HEK293 (cell line): ENCODE measurements around the gene MAP4K4.

ENCODE experiments used
- CTCF ChIA-PET: fragments of 350-600 bp; formaldehyde crosslinking; extraction: SDS; loops from one replicate; lab custom pipeline; 2021; ENCODE audit warnings: antibody characterized with exemption; lab: Yijun Ruan, JAX
- POLR2A ChIA-PET: fragments of 300-600 bp; formaldehyde crosslinking; extraction: SDS; loops from one replicate; lab custom pipeline; 2020; ENCODE audit warnings: antibody characterized with exemption, inconsistent platforms; lab: Yijun Ruan, JAX
- H3K27ac ChIP-seq: fragments of 200-500 bp; sonication (Bioruptor generic); 2 replicates; pipeline ENCODE4 v1.5.1; 2014; ENCODE audit warnings: low read depth, low read length, control low read depth, inconsistent platforms; ENCODE audit errors: extremely low read depth
- H3K36me3 ChIP-seq, 2 experiments: fragments of 200-500 bp in 1 of 2; sonication (Bioruptor generic) in 1 of 2; 1 replicate in 1 of 2; 2 replicates in 1 of 2; pipeline ENCODE4 v1.5.1; 2014 to 2017; ENCODE audit warnings: inconsistent platforms in 2 of 2, low read length in 2 of 2; ENCODE audit not compliant: control insufficient read depth in 2 of 2, insufficient read depth in 1 of 2
- H3K4me1 ChIP-seq: fragments of 200-500 bp; sonication (Bioruptor generic); 2 replicates; pipeline ENCODE4 v1.5.1; 2014; ENCODE audit warnings: mild to moderate bottlenecking, low read length, inconsistent platforms; ENCODE audit not compliant: control insufficient read depth, insufficient read depth
- H3K4me3 ChIP-seq: 2 replicates; pipeline ENCODE4 v1.5.1; 2011; ENCODE audit warnings: low read depth, mild to moderate bottlenecking, control low read depth, low read length, moderate library complexity
- H3K9me3 ChIP-seq: fragments of 200-500 bp; sonication (Bioruptor generic); 2 replicates; pipeline ENCODE4 v1.5.1; 2014; ENCODE audit warnings: low read depth, low read length, inconsistent platforms; ENCODE audit not compliant: control insufficient read depth, insufficient read depth
- OSR2 ChIP-seq: fragments of 450-650 bp; formaldehyde crosslinking; IDR thresholded peaks from 2 replicates; pipeline ENCODE4 v1.5.1; 2016; ENCODE audit warnings: missing biosample characterization, missing genetic modification characterization
- ZBTB17 ChIP-seq: fragments of 450-650 bp; formaldehyde crosslinking; IDR thresholded peaks from 2 replicates; pipeline ENCODE4 v1.5.1; 2016; ENCODE audit warnings: missing biosample characterization, missing genetic modification characterization
- ZBTB7A ChIP-seq: fragments of 450-650 bp; formaldehyde crosslinking; IDR thresholded peaks from 2 replicates; pipeline ENCODE4 v1.5.1; 2016; ENCODE audit warnings: low read depth, missing biosample characterization, missing genetic modification characterization
- ZFP69B ChIP-seq: fragments of 450-650 bp; formaldehyde crosslinking; IDR thresholded peaks from 2 replicates; pipeline ENCODE4 v1.5.1; 2016; ENCODE audit warnings: missing biosample characterization, missing genetic modification characterization
- ZNF2 ChIP-seq: fragments of 450-650 bp; formaldehyde crosslinking; IDR thresholded peaks from 2 replicates; pipeline ENCODE4 v1.5.1; 2016; ENCODE audit warnings: missing biosample characterization, missing genetic modification characterization
- ZNF48 ChIP-seq: fragments of 450-650 bp; formaldehyde crosslinking; IDR thresholded peaks from 2 replicates; pipeline ENCODE4 v1.5.1; 2016; ENCODE audit warnings: missing biosample characterization, missing genetic modification characterization
- ZNF596 ChIP-seq: fragments of 450-650 bp; IDR thresholded peaks from 2 replicates; pipeline ENCODE4 v1.5.0; 2018; ENCODE audit warnings: missing biosample characterization, mild to moderate bottlenecking, missing genetic modification characterization, moderate library complexity
- ZNF707 ChIP-seq: fragments of 450-650 bp; formaldehyde crosslinking; IDR thresholded peaks from 2 replicates; pipeline ENCODE4 v1.5.1; 2016; ENCODE audit warnings: missing biosample characterization, missing genetic modification characterization
- TF ChIP-seq, protein P1 (sequence below): fragments of 450-650 bp; formaldehyde crosslinking; IDR thresholded peaks from 2 replicates; pipeline ENCODE4 v1.5.1; 2016; ENCODE audit warnings: missing biosample characterization, missing genetic modification characterization, borderline replicate concordance
- TF ChIP-seq, protein P2 (sequence below): fragments of 450-650 bp; formaldehyde crosslinking; optimal IDR thresholded peaks from 2 replicates; pipeline ENCODE3; 2016; ENCODE audit warnings: missing biosample characterization, mild to moderate bottlenecking, missing genetic modification characterization
- TF ChIP-seq, protein P3 (sequence below): fragments of 450-650 bp; formaldehyde crosslinking; IDR thresholded peaks from 2 replicates; pipeline ENCODE4 v1.5.1; 2016; ENCODE audit warnings: missing biosample characterization, missing genetic modification characterization
- TF ChIP-seq, protein P4 (sequence below): fragments of 450-650 bp; formaldehyde crosslinking; IDR thresholded peaks from 2 replicates; pipeline ENCODE4 v1.5.1; 2017; ENCODE audit warnings: missing biosample characterization, mild to moderate bottlenecking, missing genetic modification characterization, moderate library complexity
- TF ChIP-seq, protein P5 (sequence below): fragments of 450-650 bp; IDR thresholded peaks from 2 replicates; pipeline ENCODE4 v1.5.1; 2018; ENCODE audit warnings: missing biosample characterization, mild to moderate bottlenecking, missing genetic modification characterization

Gene MAP4K4

DNA sequence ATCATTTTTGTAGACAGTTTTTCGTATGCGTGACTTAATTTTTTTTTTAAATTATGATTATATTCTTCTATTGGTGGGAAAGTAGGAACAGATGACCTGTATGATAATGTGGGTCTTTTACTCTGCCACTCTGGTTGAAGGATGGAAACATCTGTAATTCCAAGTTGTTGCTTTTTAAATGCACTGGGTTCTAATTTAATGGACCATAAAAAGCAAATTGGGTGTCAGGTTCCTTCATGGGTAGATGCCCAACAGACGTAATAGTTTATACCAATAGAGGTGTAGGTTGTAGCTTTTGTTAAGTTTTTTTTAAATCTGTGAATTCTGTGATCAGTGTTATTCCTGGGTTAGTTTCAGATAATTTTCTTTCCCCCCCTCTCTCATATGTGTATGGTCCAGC is 117.6 kb downstream of the MAP4K4 start:
- POLR2A ChIA-PET = no interaction called here

More for the DNA sequence above, 117.6 kb downstream of the MAP4K4 start:
- Histone ChIP-seq H3K9me3 (no peaks in the 10 kb centered on the region), H3K4me3 (no peak overlapping the region), H3K36me3 (no peaks in the 10 kb centered on the region), H3K27ac (no peak overlapping the region), H3K4me1 (peaks cover 11% of the 10 kb centered on the region)
- CTCF ChIA-PET = no interaction called here
- TF ChIP-seq ZBTB7A (tag by site-specific recombination) = no peak
- TF ChIP-seq ZNF48 = no peak
- TF ChIP-seq, protein P1, sequence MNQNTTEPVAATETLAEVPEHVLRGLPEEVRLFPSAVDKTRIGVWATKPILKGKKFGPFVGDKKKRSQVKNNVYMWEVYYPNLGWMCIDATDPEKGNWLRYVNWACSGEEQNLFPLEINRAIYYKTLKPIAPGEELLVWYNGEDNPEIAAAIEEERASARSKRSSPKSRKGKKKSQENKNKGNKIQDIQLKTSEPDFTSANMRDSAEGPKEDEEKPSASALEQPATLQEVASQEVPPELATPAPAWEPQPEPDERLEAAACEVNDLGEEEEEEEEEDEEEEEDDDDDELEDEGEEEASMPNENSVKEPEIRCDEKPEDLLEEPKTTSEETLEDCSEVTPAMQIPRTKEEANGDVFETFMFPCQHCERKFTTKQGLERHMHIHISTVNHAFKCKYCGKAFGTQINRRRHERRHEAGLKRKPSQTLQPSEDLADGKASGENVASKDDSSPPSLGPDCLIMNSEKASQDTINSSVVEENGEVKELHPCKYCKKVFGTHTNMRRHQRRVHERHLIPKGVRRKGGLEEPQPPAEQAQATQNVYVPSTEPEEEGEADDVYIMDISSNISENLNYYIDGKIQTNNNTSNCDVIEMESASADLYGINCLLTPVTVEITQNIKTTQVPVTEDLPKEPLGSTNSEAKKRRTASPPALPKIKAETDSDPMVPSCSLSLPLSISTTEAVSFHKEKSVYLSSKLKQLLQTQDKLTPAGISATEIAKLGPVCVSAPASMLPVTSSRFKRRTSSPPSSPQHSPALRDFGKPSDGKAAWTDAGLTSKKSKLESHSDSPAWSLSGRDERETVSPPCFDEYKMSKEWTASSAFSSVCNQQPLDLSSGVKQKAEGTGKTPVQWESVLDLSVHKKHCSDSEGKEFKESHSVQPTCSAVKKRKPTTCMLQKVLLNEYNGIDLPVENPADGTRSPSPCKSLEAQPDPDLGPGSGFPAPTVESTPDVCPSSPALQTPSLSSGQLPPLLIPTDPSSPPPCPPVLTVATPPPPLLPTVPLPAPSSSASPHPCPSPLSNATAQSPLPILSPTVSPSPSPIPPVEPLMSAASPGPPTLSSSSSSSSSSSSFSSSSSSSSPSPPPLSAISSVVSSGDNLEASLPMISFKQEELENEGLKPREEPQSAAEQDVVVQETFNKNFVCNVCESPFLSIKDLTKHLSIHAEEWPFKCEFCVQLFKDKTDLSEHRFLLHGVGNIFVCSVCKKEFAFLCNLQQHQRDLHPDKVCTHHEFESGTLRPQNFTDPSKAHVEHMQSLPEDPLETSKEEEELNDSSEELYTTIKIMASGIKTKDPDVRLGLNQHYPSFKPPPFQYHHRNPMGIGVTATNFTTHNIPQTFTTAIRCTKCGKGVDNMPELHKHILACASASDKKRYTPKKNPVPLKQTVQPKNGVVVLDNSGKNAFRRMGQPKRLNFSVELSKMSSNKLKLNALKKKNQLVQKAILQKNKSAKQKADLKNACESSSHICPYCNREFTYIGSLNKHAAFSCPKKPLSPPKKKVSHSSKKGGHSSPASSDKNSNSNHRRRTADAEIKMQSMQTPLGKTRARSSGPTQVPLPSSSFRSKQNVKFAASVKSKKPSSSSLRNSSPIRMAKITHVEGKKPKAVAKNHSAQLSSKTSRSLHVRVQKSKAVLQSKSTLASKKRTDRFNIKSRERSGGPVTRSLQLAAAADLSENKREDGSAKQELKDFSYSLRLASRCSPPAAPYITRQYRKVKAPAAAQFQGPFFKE (tag by site-specific recombination) = no peak
- no peak for TF ChIP-seq OSR2 (tag by site-specific recombination)
- TF ChIP-seq, protein P2, sequence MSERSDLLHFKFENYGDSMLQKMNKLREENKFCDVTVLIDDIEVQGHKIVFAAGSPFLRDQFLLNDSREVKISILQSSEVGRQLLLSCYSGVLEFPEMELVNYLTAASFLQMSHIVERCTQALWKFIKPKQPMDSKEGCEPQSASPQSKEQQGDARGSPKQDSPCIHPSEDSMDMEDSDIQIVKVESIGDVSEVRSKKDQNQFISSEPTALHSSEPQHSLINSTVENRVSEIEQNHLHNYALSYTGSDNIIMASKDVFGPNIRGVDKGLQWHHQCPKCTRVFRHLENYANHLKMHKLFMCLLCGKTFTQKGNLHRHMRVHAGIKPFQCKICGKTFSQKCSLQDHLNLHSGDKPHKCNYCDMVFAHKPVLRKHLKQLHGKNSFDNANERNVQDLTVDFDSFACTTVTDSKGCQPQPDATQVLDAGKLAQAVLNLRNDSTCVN (tag by site-specific recombination) = no peak
- TF ChIP-seq, protein P3, sequence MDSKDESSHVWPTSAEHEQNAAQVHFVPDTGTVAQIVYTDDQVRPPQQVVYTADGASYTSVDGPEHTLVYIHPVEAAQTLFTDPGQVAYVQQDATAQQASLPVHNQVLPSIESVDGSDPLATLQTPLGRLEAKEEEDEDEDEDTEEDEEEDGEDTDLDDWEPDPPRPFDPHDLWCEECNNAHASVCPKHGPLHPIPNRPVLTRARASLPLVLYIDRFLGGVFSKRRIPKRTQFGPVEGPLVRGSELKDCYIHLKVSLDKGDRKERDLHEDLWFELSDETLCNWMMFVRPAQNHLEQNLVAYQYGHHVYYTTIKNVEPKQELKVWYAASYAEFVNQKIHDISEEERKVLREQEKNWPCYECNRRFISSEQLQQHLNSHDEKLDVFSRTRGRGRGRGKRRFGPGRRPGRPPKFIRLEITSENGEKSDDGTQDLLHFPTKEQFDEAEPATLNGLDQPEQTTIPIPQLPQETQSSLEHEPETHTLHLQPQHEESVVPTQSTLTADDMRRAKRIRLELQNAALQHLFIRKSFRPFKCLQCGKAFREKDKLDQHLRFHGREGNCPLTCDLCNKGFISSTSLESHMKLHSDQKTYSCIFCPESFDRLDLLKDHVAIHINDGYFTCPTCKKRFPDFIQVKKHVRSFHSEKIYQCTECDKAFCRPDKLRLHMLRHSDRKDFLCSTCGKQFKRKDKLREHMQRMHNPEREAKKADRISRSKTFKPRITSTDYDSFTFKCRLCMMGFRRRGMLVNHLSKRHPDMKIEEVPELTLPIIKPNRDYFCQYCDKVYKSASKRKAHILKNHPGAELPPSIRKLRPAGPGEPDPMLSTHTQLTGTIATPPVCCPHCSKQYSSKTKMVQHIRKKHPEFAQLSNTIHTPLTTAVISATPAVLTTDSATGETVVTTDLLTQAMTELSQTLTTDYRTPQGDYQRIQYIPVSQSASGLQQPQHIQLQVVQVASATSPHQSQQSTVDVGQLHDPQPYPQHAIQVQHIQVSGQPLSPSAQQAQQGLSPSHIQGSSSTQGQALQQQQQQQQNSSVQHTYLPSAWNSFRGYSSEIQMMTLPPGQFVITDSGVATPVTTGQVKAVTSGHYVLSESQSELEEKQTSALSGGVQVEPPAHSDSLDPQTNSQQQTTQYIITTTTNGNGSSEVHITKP (tag by site-specific recombination) = peak; percentile 65
- peak; percentile 33; the same call in 1 of the 2 replicates for TF ChIP-seq ZBTB17 (tag by site-specific recombination)
- TF ChIP-seq, protein P4, sequence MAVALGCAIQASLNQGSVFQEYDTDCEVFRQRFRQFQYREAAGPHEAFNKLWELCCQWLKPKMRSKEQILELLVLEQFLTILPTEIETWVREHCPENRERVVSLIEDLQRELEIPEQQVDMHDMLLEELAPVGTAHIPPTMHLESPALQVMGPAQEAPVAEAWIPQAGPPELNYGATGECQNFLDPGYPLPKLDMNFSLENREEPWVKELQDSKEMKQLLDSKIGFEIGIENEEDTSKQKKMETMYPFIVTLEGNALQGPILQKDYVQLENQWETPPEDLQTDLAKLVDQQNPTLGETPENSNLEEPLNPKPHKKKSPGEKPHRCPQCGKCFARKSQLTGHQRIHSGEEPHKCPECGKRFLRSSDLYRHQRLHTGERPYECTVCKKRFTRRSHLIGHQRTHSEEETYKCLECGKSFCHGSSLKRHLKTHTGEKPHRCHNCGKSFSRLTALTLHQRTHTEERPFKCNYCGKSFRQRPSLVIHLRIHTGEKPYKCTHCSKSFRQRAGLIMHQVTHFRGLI (tag by site-specific recombination) = no peak
- TF ChIP-seq ZNF596 (tag by site-specific recombination) = peak; percentile 62; the same call in 1 of the 2 replicates
- TF ChIP-seq ZNF707 (tag by site-specific recombination) = no peak
- TF ChIP-seq ZFP69B (tag by site-specific recombination) = no peak
- TF ChIP-seq, protein P5, sequence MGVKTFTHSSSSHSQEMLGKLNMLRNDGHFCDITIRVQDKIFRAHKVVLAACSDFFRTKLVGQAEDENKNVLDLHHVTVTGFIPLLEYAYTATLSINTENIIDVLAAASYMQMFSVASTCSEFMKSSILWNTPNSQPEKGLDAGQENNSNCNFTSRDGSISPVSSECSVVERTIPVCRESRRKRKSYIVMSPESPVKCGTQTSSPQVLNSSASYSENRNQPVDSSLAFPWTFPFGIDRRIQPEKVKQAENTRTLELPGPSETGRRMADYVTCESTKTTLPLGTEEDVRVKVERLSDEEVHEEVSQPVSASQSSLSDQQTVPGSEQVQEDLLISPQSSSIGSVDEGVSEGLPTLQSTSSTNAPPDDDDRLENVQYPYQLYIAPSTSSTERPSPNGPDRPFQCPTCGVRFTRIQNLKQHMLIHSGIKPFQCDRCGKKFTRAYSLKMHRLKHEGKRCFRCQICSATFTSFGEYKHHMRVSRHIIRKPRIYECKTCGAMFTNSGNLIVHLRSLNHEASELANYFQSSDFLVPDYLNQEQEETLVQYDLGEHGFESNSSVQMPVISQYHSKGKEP (tag by site-specific recombination) = peak; percentile 63
- no peak for TF ChIP-seq ZNF2 (tag by site-specific recombination)
